IMR-90 (cell line): ENCODE results near the gene ZNF701.

Experiments used
- CEBPB ChIP-seq: IDR thresholded peaks from 2 replicates; pipeline ENCODE4 v1.6.1; 2012; ENCODE audit warnings: low read depth, low read length, improper control_type of control experiment
- FOS ChIP-seq: fragments of 150-350 bp; IDR thresholded peaks from 2 replicates; pipeline ENCODE4 v1.6.1; 2016; ENCODE audit warnings: low read depth, low read length
- MXI1 ChIP-seq: IDR thresholded peaks from 2 replicates; pipeline ENCODE4 v1.6.1; 2012; ENCODE audit warnings: low read depth, mild to moderate bottlenecking, low read length, moderate library complexity, borderline replicate concordance
- POLR2A ChIP-seq: IDR thresholded peaks from 2 replicates; pipeline ENCODE4 v1.6.1; 2012; ENCODE audit warnings: mild to moderate bottlenecking, low read depth, low read length
- RAD21 ChIP-seq: IDR thresholded peaks from 2 replicates; pipeline ENCODE4 v1.6.1; 2012; ENCODE audit warnings: low read length, improper control_type of control experiment
- RCOR1 ChIP-seq: IDR thresholded peaks from 2 replicates; pipeline ENCODE4 v1.6.1; 2012; ENCODE audit warnings: mild to moderate bottlenecking, low read length, improper control_type of control experiment; ENCODE audit not compliant: insufficient replicate concordance
- RFX5 ChIP-seq: IDR thresholded peaks from 2 replicates; pipeline ENCODE4 v1.8.0; 2012; ENCODE audit warnings: low read depth, mild to moderate bottlenecking, low read length, moderate library complexity
- TF ChIP-seq, protein P1 (sequence below): conservative IDR thresholded peaks from 2 replicates; pipeline ENCODE4 v1.5.1; 2012; ENCODE audit warnings: mild to moderate bottlenecking, low read depth, low read length, improper control_type of control experiment

GRCh38 chr19:52585604-52586003 is 15.5 kb downstream of the ZNF701 start:
- no peak for TF ChIP-seq POLR2A
- no peak for TF ChIP-seq RCOR1
- TF ChIP-seq, protein P1, sequence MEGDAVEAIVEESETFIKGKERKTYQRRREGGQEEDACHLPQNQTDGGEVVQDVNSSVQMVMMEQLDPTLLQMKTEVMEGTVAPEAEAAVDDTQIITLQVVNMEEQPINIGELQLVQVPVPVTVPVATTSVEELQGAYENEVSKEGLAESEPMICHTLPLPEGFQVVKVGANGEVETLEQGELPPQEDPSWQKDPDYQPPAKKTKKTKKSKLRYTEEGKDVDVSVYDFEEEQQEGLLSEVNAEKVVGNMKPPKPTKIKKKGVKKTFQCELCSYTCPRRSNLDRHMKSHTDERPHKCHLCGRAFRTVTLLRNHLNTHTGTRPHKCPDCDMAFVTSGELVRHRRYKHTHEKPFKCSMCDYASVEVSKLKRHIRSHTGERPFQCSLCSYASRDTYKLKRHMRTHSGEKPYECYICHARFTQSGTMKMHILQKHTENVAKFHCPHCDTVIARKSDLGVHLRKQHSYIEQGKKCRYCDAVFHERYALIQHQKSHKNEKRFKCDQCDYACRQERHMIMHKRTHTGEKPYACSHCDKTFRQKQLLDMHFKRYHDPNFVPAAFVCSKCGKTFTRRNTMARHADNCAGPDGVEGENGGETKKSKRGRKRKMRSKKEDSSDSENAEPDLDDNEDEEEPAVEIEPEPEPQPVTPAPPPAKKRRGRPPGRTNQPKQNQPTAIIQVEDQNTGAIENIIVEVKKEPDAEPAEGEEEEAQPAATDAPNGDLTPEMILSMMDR, result no peak
- no peak for TF ChIP-seq RFX5
- no peak for TF ChIP-seq CEBPB
- TF ChIP-seq MXI1, result no peak
- no peak for TF ChIP-seq FOS
- no peak for TF ChIP-seq RAD21
